HG02840 (cell line): ENCODE results near the gene MTX1.
"Not testable (repeated sequence)": the region's sequence is repeated elsewhere in the genome, so short reads cannot be mapped to it uniquely, and the experiment has no call there.

Experiments used
- ATAC-seq: cut with Tn5 transposase; IDR thresholded peaks from one replicate; pipeline ENCODE4 v1.9.1; 2021; ENCODE audit warnings: mild to moderate bottlenecking, moderate library complexity, moderate number of reproducible peaks; ENCODE audit not compliant: unreplicated experiment, low FRiP score

Gene MTX1

GRCh38 chr1:155232001-155232978 is 23.8 kb downstream of the MTX1 start:
- not testable (repeated sequence) for ATAC-seq

DNA sequence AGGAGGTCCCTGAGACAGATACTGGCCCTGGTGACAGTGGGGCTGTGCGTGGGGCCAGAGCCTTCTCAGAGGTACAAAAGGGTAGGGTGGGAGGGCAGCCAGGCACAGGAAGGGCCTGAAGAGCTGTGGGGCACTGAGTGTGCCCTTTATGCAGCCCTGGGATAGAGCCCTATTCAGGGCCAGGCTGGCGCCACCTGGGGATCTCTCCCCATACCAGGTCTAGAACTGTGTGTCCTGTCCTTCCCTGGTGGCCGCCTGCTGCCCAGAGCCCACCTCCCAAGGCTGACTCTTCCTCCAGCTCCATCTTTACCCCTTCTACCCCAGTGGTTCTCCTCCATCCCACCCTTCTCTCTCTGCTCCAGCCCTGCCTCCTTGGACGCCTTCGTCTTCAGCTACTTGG is 25.0 kb downstream of the MTX1 start:
- ATAC-seq, result not testable (repeated sequence)

- not testable (repeated sequence) for ATAC-seq
Observed at GRCh38 chr1:155235375-155235774, 26.9 kb downstream of the MTX1 start.

GRCh38 chr1:155236451-155236850 is 28.0 kb downstream of the MTX1 start:
- no peak for ATAC-seq

DNA sequence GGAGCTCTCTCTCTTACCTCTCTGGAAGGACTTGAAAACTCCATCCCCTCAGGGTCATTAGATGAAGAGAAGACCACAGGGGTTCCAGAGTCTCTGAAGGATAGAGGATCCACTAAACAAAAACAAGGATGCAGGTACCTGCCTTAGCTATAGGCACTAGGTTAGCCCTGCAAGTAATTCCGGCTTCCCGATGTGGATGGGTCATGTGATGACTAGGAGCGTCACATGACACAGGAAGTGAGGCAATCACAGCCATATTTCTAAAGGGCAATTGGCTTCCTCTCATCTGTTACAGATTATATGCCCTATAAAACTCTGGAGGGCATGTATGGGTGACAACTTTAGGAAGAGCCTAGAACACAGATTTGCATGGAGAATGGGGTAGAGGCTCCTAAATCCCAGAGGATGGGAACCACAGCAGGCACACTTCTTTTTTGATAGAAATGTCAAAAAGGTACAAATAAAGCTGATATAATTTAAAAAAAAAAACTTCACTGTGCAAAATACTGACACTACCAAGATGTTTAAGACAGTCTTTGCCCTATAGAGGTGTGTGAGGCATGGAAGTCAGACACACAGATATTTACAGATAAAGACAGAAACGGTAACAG is 32.7 kb downstream of the MTX1 start:
- ATAC-seq, result no peak

DNA sequence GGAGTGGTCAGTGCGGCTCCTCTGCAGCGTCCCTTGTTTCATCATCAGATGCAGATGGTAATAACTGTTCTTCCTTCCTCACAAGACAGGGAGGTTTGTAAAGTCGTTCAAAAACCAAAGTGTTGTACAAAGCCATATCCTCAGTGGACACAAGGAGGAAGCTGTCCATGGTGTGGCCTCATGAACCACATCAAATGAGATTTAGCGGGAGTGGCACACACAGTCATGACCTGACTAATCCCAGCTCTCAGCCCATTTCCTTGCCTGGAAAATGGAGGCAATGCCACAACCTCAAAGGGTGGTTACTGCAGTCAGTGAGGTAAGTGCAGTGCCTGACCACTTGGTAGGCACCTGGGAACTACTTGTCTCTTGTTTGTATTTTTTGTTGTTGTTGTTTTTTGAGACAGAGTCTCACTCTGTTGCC is 33.4 kb downstream of the MTX1 start:
- no peak for ATAC-seq

DNA sequence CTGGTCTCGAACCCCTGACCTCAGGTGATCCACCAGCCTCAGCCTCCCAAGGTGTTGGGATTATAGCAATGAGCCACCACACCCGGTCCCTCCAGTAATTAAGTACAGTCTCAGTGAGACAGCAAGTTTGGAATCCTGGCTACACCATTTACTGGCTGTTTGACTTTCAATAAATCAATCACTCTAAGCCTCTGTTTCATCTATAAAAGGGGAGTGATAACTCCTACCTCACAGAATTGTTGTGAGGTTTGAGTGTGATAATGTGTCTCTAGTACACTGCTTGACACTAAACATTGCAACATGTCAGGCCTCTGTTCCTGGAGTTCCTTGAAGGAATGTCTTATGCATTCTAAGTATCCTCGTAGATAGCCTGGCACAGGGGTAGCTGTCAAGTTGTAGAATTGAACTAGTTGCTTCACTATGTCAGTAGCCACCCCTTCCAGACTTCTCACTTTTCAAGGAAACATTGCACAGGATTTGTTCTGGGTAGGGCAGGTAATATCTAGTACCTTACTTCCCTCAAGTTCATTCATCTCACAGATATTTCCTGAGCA is 34.4 kb downstream of the MTX1 start:
- ATAC-seq, result no peak

- peak; percentile 88 for ATAC-seq
Observed at GRCh38 chr1:155244368-155245162, 36.1 kb downstream of the MTX1 start.

- ATAC-seq, result no peak
Observed at GRCh38 chr1:155245163-155245524, 36.6 kb downstream of the MTX1 start.

- not testable (repeated sequence) for ATAC-seq
Observed at GRCh38 chr1:155246796-155247195, 38.3 kb downstream of the MTX1 start.

DNA sequence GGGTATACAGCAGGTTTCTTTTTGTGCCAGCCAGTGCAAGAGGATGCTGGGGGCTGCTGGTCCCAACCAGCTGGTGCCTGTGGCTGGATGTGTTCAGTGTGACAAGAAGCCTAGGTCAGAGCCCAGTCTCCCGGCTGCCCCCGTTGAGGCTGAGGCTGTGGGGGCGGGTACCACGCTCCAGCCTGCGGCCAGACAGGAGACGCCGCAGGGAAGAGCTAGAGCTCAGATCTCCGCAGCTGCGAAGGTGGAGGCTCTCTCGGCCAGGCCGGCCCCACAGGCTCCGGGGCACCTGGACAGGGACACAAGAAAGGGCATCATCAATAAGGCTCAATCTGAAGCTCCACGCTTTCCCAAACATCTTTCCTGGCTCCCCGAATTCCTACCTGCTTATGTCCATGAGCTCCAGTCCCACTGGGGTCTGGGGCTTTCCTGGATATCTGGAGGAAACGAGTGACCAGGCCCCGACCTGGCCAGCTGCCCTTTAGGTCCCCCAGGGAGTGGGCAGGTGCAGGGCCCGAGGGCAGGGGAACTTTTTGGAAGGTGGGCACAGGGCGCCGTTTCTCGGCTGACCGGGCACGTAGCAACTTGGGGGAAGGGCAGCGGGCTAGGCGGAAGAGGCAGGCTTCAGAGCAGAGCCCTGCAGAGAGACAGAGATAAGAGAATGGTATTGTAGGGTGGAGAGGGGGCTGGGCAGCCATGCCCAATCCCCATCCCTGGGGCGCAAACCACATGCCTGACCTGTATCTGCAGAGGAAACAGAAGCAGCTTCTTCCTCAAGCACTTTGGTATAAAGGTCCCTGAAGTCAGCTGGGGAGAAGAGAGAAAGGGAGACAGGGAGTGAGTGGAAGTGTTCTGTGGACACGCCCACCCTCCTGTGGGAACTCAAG is 39.4 kb downstream of the MTX1 start:
- no peak for ATAC-seq

DNA sequence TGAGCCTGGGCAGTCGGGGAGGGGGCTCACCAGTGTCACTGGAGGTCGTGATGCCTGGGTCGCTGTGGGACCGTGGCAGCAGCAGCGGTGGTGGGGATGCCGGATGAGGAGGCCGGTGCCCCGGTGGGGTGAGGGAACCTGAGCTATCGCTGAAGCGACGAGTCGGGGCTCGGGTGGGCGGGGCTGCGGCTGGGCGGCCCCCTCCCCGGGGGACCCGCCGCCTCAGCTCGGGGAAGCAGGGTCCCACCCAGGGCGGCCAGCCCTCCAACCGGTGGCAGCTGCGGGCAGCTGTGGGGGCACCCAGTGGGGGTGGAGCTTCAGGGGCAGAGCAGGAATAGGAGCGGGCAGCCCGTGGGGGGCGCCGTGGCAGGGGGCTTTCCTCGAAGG is 41.7 kb downstream of the MTX1 start:
- ATAC-seq, result peak; percentile 29

DNA sequence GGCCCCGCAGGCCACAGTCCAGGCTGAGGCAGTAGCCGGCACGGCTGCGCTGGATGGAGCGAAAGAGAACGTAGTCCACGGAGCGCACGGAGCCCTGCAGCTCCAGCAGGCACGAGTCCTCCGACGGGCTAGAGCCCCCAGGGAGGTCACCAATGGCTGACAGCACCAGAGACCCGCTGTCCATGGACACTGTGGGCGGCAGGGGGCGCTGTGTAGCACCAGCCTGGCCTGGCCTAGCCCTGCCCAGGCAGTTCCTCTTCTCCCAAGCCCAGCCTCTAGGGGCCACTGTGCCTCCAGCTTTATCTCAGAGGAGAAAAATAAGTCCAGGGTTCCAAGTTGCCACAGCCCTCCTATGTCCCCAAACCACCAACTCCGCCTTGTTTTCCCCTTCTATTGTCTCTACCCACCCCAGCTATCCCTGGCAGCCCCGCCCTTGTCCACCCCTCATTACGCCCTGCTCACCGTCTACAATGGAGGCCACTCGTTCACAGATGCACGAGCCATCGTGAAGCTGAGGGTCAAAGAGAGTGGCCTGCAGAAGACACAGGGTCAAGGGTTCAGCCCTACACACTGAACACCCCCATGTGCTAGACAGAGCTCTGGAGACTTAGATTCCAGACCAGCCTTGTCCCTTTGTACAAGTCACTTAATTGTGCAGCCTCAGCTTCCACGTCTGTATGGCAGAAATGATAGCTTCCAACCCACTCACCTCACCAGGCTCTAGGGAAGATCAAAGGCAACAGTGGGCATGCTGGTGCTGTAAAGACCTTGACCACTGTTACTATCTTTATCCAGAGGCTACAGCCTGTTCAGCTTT is 42.3 kb downstream of the MTX1 start:
- ATAC-seq, result peak; percentile 76

GRCh38 chr1:155251566-155251965 is 43.1 kb downstream of the MTX1 start:
- no peak for ATAC-seq

- no peak for ATAC-seq
Observed at GRCh38 chr1:155253208-155253607, 44.7 kb downstream of the MTX1 start.

GRCh38 chr1:155253797-155254196 is 45.3 kb downstream of the MTX1 start:
- ATAC-seq, result no peak

DNA sequence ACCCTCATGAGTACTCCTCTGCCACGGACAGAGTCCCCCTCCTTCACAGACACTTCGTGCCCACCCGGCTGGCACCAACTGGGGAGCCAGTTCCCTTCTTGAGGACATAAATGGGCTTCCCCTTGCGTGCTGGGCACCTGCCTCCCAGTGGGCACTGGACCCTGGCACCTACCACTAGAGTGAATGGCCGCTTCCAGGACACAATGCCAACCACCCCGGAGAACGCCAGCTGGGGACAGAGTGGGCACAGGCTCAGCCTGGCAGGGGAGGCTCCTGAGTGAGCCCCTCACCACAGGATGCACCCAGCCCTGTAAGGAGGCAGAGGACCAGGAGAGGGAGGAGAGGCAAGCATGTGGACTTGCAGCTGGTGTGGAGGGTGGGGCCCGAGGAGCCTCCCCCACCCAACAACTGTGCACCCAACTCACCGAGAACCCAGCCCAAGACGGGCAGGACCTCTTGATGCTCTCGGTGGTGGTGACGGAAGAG is 45.8 kb downstream of the MTX1 start:
- ATAC-seq, result no peak

DNA sequence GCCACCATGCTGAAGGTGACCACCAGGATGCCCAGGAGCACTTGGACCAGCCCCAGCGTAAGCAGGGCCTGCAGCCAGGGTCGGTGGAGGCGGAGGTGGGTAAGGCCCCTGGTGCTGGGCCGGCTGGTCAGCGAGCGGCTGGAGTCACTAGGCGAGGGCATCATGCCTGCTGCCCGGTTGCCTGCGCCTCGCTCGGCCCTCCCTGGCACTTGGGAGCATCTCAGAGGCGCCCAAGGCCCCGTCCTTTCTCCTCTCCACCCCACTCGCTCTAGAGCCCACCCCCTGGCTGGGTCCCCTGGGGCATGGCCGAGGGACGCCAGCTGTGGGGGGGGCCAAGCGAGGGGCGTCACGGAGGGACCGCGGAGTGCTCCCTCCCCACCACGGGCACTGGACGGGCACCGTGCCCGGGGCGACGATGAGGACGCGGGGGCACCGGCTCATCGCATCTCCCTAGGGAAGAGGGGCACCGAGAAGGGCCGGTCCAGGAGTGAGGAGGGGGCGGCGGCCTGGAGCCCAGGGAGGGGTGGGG is 46.3 kb downstream of the MTX1 start:
- ATAC-seq, result no peak
